Vagina (tissue), 2 donors: ENCODE measurements around the gene CFAP73. TPM values are rescaled to one million over a fixed set of nuclear protein-coding genes. Genes with fewer than 3 reads are reported as not detected.

Experiments
- DNase-seq, 2 donors: peaks; one replicate each; pipeline ENCODE4 v3.0.0-alpha.2; 2017; ENCODE audit errors: extremely low spot score in 2 of 2
- H3K27ac ChIP-seq: fragments of 200-600 bp; sonication (generic); one replicate; pipeline ENCODE4 v1.5.1; 2019
- H3K27me3 ChIP-seq: fragments of 200-600 bp; sonication (generic); one replicate; pipeline ENCODE4 v1.5.1; 2019
- H3K36me3 ChIP-seq, 2 donors: fragments of 200-600 bp; sonication (generic); one replicate each; pipeline ENCODE4 v1.5.1; 2017 to 2019
- H3K4me1 ChIP-seq: fragments of 200-600 bp; sonication (generic); one replicate; pipeline ENCODE4 v1.5.1; 2019
- H3K4me3 ChIP-seq, 2 donors: fragments of 200-600 bp; sonication (generic); 1 replicate in 1 of 2; 2 replicates in 1 of 2; pipeline ENCODE4 v1.5.1; 2016 to 2019
- H3K9me3 ChIP-seq: fragments of 200-600 bp; sonication (generic); one replicate; pipeline ENCODE4 v1.5.1; 2019
- CTCF ChIP-seq, 3 experiments: fragments of 450-650 bp in 2 of 3; fragments of 200-600 bp in 1 of 3; sonication (generic) in 1 of 3; IDR thresholded peaks; one replicate each; pipeline ENCODE4 v1.5.1; 2017 to 2019; ENCODE audit warnings: antibody characterized with exemption in 3 of 3, mild to moderate bottlenecking in 2 of 3, moderate library complexity in 2 of 3
- POLR2A ChIP-seq, 2 donors: fragments of 450-650 bp; IDR thresholded peaks; one replicate each; pipeline ENCODE4 v1.6.1; 2017; ENCODE audit warnings: antibody characterized with exemption in 2 of 2, mild to moderate bottlenecking in 2 of 2, moderate library complexity in 2 of 2
- POLR2AphosphoS5 ChIP-seq, 2 donors: sonication (generic); formaldehyde crosslinking; IDR thresholded peaks; one replicate each; pipeline ENCODE4 v1.9.0; 2017; ENCODE audit warnings: antibody characterized with exemption in 2 of 2, mild to moderate bottlenecking in 2 of 2, low read depth in 1 of 2; ENCODE audit not compliant: insufficient read depth in 1 of 2
- intact Hi-C: fragments of 100-400 bp; cut with DNase I; formaldehyde crosslinking; loops from one replicate; pipeline ENCODE4 v1.15.1; 2023
- total RNA-seq: library from RNA; depleted of rRNA; stranded (reverse); fragments of >200 nt; gene quantifications from one replicate; pipeline ENCODE4 v1.2.3, GENCODE V29; 2016

The CFAP73 gene
- total RNA-seq, 1 donor from 2014 or later = not detected

- peaks cover 3% of the 10 kb centered on the region for H3K9me3 ChIP-seq
- DNase-seq = no peak
- H3K4me1 ChIP-seq = no peaks in the 10 kb centered on the region
- no peaks in the 10 kb centered on the region for H3K27me3 ChIP-seq
- intact Hi-C loops = no loop called here
- H3K4me3 ChIP-seq = no peak overlapping the region
- TF ChIP-seq CTCF (IDR thresholded peaks at IDR 0.05) (no peak), POLR2AphosphoS5 (IDR thresholded peaks at IDR 0.05; ENCODE audit: insufficient read depth in 1 of 2, low read depth in 1 of 2) (no peak), POLR2A (IDR thresholded peaks at IDR 0.05) (no peak)
- no peak overlapping the region for H3K27ac ChIP-seq
- no peaks in the 10 kb centered on the region for H3K36me3 ChIP-seq
Measured at GRCh38 chr12:113142173-113142885, 7.2 kb upstream of the CFAP73 start.

GRCh38 chr12:113142886-113143332, 6.6 kb upstream of the CFAP73 start:
- Histone ChIP-seq H3K4me1 (no peaks in the 10 kb centered on the region), H3K36me3 (no peaks in the 10 kb centered on the region), H3K27me3 (no peaks in the 10 kb centered on the region), H3K9me3 (peaks cover 3% of the 10 kb centered on the region), H3K27ac (no peak overlapping the region), H3K4me3 (no peak overlapping the region)
- TF ChIP-seq POLR2AphosphoS5 (IDR thresholded peaks at IDR 0.05; ENCODE audit: insufficient read depth in 1 of 2, low read depth in 1 of 2) (no peak), CTCF (IDR thresholded peaks at IDR 0.05) (no peak), POLR2A (IDR thresholded peaks at IDR 0.05) (no peak)
- intact Hi-C loops = no loop called here
- no peak for DNase-seq

GRCh38 chr12:113143959-113144358, 5.6 kb upstream of the CFAP73 start:
- H3K4me1 ChIP-seq = no peaks in the 10 kb centered on the region
- no peak overlapping the region for H3K4me3 ChIP-seq
- peaks cover 3% of the 10 kb centered on the region for H3K9me3 ChIP-seq
- H3K27ac ChIP-seq = no peak overlapping the region
- intact Hi-C loops = no loop called here
- H3K27me3 ChIP-seq = no peaks in the 10 kb centered on the region
- no peak for DNase-seq
- no peaks in the 10 kb centered on the region for H3K36me3 ChIP-seq
- TF ChIP-seq POLR2A (IDR thresholded peaks at IDR 0.05) = no peak
- no peak for TF ChIP-seq POLR2AphosphoS5 (IDR thresholded peaks at IDR 0.05; ENCODE audit: insufficient read depth in 1 of 2, low read depth in 1 of 2)
- TF ChIP-seq CTCF (IDR thresholded peaks at IDR 0.05) = no peak

- H3K4me1 ChIP-seq = peaks cover 6% of the 10 kb centered on the region
- peaks cover 3% of the 10 kb centered on the region for H3K9me3 ChIP-seq
- intact Hi-C loops = no loop called here
- DNase-seq = no peak
- H3K36me3 ChIP-seq = no peaks in the 10 kb centered on the region
- no peak overlapping the region for H3K4me3 ChIP-seq
- H3K27me3 ChIP-seq = no peaks in the 10 kb centered on the region
- TF ChIP-seq POLR2A (IDR thresholded peaks at IDR 0.05) = no peak
- no peak overlapping the region for H3K27ac ChIP-seq
Measured at GRCh38 chr12:113144806-113145205, 4.7 kb upstream of the CFAP73 start.

- Histone ChIP-seq H3K36me3 (no peaks in the 10 kb centered on the region), H3K9me3 (peaks cover 3% of the 10 kb centered on the region), H3K27me3 (no peaks in the 10 kb centered on the region), H3K27ac (no peak overlapping the region), H3K4me3 (no peak overlapping the region), H3K4me1 (peaks cover 9% of the 10 kb centered on the region)
- TF ChIP-seq POLR2AphosphoS5 (IDR thresholded peaks at IDR 0.05; ENCODE audit: insufficient read depth in 1 of 2, low read depth in 1 of 2) = no peak
- no peak for TF ChIP-seq CTCF (IDR thresholded peaks at IDR 0.05)
- no peak for TF ChIP-seq POLR2A (IDR thresholded peaks at IDR 0.05)
- no peak for DNase-seq
- intact Hi-C loops = no loop called here
Measured at GRCh38 chr12:113145720-113146551, 3.6 kb upstream of the CFAP73 start.
